A673 (cell line): ENCODE results near the gene POLK.

Experiments used
- CTCF ChIP-seq: fragments of 300-800, 200-600 bp; sonication (generic); conservative IDR thresholded peaks from 2 replicates; pipeline ENCODE4 v1.5.1; 2017; ENCODE audit warnings: low read depth, mild to moderate bottlenecking, antibody characterized with exemption, low read length, moderate library complexity, mixed read lengths
- EZH2 ChIP-seq: fragments of 200-600 bp; sonication (generic); IDR thresholded peaks from 2 replicates; pipeline ENCODE4 v1.6.1; 2017; ENCODE audit warnings: borderline replicate concordance, low read depth, mild to moderate bottlenecking, mixed read lengths, antibody characterized with exemption, low read length; ENCODE audit not compliant: poor library complexity, severe bottlenecking

GRCh38 chr5:75567710-75568109, 56.0 kb downstream of the POLK start:
- TF ChIP-seq CTCF (no peak), EZH2 (no peak)
